Astrocyte (in vitro differentiated cells and primary cell): ENCODE results near the gene ETHE1.

Experiments
- CTCF ChIP-seq: IDR thresholded peaks from 2 replicates; pipeline ENCODE4 v1.5.1; 2011; ENCODE audit warnings: low read depth, mild to moderate bottlenecking, inconsistent platforms, low read length, moderate library complexity; ENCODE audit not compliant: insufficient read depth
- EZH2 ChIP-seq: IDR thresholded peaks from 2 replicates; pipeline ENCODE4 v1.6.1; 2012; ENCODE audit warnings: mild to moderate bottlenecking, low read length, inconsistent platforms; ENCODE audit not compliant: insufficient read depth

DNA sequence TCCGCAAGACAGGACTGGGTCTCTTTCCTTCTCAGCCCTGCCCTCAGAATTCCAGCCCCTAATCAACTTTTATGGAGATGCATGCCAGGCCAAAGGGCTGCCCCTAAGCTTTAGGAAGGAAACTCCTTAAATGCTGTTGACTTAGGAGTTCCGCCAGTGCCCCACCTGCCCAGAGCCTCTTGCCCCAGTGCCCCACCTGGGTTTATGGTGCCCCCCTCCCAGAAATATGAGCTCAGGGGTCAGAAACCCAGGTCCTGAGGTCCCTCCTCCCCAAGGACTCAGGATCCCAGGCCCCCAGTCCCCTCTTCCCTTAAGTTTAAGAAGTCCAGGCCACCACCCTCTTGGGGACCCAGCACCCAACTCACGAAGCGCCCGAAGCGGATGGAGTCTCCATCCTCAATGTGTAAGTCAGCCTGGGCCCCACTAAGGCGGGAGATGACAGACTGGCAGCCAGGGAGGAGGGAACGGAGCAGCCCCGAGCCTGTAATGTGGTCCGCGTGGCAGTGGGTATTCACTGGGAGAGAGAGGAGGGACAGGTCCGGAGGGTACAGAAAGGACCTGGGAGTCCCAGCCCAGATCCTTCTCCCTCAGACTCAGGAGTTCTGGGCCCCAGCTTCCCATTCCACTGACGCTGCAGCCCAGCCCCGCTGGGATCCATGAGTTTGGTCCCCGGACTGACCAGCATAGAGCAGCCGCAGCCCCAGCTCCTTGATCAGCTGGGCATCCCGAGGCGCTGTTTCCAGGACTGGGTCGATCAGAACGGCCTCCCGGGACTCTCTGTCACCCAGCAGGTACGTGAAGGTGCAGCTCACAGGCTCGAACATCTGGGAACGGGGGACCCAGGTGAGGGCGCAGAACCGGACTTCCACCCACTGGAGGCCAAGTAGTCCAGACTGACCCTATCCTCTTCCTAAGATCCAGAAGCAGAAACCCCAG, 897 bp downstream of the ETHE1 start:
- TF ChIP-seq CTCF (no peak), EZH2 (no peak)
